Muscle layer of duodenum (tissue), 2 donors: Measurements from ENCODE around the gene BST2.

Experiments used
- H3K27ac ChIP-seq: one replicate; pipeline ENCODE4 v1.7.0; 2013; ENCODE audit warnings: mild to moderate bottlenecking, low read length
- H3K27me3 ChIP-seq: one replicate; pipeline ENCODE4 v1.7.0; 2013; ENCODE audit warnings: low read depth, mild to moderate bottlenecking, control low read depth, low read length
- H3K36me3 ChIP-seq, 2 donors: one replicate each; pipeline ENCODE4 v1.7.0; 2013; ENCODE audit warnings: low read length in 2 of 2, control low read depth in 1 of 2, mild to moderate bottlenecking in 1 of 2; ENCODE audit not compliant: insufficient read depth in 2 of 2, control insufficient read depth in 1 of 2
- H3K4me1 ChIP-seq, 2 donors: one replicate each; pipeline ENCODE4 v1.7.0; 2013; ENCODE audit warnings: low read length in 2 of 2, mild to moderate bottlenecking in 2 of 2, control low read depth in 1 of 2, moderate library complexity in 1 of 2; ENCODE audit not compliant: insufficient read depth in 2 of 2, control insufficient read depth in 1 of 2
- H3K4me3 ChIP-seq, 2 donors: one replicate each; pipeline ENCODE4 v1.7.0; 2013; ENCODE audit warnings: low read length in 2 of 2, low read depth in 1 of 2, mild to moderate bottlenecking in 1 of 2
- H3K9me3 ChIP-seq, 2 donors: one replicate each; pipeline ENCODE4 v1.7.0; 2013; ENCODE audit warnings: low read length in 2 of 2, control low read depth in 1 of 2, mild to moderate bottlenecking in 1 of 2; ENCODE audit not compliant: control insufficient read depth in 1 of 2
- donor health status: healthy.

BST2 gene

DNA sequence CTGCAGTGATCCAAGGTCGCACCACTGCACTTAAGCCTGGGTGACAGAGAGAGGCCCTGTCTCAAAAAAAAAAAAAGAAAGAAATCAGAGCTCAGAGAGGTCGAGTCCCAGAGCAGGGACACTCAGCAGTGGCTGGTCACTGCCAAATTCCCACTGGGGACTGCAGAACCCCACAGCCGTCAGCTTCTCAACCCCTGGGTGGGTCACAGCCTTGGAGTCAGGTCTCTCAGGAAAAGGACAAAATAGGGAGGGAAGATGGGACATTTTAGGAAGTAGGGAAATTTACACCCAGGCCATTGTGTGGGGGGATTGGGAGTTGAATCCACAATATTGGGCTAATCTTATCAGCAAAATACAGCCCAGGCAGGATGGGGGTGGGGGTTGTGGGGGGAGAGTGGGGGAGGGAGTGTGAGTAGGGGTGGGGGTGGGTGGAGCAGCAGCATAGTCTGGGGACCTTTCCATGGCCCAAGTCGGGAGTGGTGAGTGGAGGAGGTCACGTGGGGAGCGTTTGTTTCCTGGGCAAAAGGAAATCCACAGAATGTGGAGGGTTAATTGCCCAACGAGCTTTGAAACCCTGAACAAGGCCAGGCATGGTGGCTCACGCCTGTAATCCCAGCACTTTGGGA lies 6.4 kb downstream of the BST2 start:
- Histone ChIP-seq H3K27ac (no peak overlapping the region), H3K36me3 (no peaks in the 10 kb centered on the region), H3K4me3 (no peak overlapping the region), H3K9me3 (no peaks in the 10 kb centered on the region), H3K4me1 (peaks cover 0 to 1% of the 10 kb centered on the region in 2 donors), H3K27me3 (no peaks in the 10 kb centered on the region)

DNA sequence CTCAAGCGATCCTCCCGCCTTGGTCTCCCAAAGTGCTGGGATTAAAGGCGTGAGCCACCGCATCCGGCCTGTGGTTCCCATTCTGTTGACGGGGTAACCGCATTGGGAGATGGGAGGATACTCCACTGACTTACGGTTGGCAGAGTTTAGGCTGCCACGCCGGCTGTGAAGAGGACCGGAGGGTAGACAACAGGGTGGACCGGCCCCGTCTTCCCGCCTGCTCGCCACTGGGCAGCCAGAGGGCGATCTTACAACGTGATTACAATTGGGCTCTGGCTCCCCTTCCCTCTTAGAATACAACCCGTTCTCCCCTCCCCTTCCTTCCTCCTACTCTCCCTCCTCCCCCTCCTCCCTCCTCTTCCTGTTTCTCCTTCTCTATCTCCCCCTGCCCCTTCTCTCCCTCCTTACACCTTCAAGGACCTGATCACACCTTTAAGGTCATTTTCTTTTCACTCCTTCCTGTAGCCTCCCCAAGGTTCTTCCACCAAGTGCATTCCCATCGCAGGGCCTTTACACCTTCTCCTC lies 10.5 kb downstream of the BST2 start:
- Histone ChIP-seq H3K4me3 (no peak overlapping the region), H3K27me3 (no peaks in the 10 kb centered on the region), H3K27ac (no peak overlapping the region), H3K4me1 (peaks cover 6 to 19% of the 10 kb centered on the region in 2 donors), H3K9me3 (no peaks in the 10 kb centered on the region), H3K36me3 (no peaks in the 10 kb centered on the region)

DNA sequence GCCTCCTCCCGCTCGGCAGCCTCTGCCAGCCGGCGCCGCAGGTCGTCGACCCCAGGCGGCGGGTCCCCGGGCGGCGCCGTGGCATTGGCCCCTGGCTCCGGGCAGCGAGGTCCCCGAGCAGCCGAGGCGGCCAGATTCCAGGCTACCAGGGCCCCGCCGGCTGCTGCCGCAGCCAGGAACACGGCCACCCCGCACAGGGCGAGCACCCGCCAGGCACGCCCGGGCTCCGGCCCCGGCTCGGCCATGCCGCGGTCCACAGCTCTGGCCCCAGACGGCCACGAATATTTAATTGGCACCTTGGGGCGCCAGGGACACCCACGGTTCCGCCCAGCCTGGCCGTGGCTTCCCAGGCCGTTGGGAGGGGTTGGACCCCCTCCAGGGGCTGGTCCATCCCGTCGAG lies 11.5 kb downstream of the BST2 start, which contains the start of gene CCDC194:
Gene CCDC194 (minus strand): TSS at position 283 of the 400 bp plus-strand sequence. CDS start 38 bp downstream, at position 245.
- Histone ChIP-seq H3K9me3 (no peaks in the 10 kb centered on the region), H3K27me3 (no peaks in the 10 kb centered on the region), H3K27ac (no peak within 1 kb of the TSS), H3K4me1 (peaks cover 6 to 19% of the 10 kb centered on the region in 2 donors), H3K4me3 (no peak within 1 kb of the TSS), H3K36me3 (no peaks in the 10 kb centered on the region)

GRCh38 chr19:17393002-17393401 lies 12.4 kb downstream of the BST2 start:
- H3K27me3 ChIP-seq, result no peaks in the 10 kb centered on the region
- H3K4me3 ChIP-seq, result no peak overlapping the region
- no peaks in the 10 kb centered on the region for H3K36me3 ChIP-seq
- no peaks in the 10 kb centered on the region for H3K9me3 ChIP-seq
- H3K4me1 ChIP-seq, result peaks cover 6 to 19% of the 10 kb centered on the region in 2 donors
- H3K27ac ChIP-seq, result no peak overlapping the region

DNA sequence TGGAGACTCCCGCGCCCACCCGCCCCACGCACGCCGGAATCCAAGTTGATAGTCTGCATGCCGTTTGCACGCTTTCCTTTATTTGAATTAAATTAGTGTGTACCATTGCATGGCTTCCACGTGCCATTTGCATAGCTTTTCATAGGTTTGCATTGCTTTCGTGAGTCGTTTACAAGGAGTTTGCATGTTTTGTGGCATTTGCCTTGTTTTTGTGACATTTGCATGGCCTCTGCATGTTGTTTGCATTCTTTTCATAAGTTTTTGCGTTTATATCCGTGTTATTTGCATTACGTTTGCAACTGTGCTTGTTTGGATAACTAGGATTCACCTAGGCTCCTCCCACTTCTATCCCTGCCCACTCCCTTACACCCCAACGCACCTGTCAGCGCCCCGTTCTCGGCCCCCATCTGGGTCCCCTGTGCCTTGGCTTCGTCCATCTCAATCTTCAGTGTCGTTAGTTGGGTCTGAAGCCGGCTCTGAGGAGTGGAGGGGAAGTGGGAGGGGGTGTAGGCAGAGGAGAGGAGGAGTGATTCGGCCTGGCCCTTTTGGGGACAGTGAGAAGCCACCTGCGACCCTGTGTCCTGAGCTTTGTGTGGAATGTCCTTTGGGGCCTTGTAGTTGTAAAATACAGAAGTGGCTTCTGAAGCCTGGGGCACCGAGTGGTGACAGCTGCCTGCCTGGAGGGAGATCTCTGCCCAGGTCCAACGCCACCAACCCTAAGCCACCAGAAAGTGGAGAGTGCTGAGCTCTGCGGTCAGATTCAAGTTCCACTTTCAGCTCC lies 13.9 kb downstream of the BST2 start:
- H3K4me1 ChIP-seq, result peaks cover 6 to 19% of the 10 kb centered on the region in 2 donors
- no peak overlapping the region for H3K27ac ChIP-seq
- H3K9me3 ChIP-seq, result no peaks in the 10 kb centered on the region
- no peaks in the 10 kb centered on the region for H3K27me3 ChIP-seq
- peak overlapping the region; percentile 37 to 62 for H3K4me3 ChIP-seq
- H3K36me3 ChIP-seq, result no peaks in the 10 kb centered on the region

DNA sequence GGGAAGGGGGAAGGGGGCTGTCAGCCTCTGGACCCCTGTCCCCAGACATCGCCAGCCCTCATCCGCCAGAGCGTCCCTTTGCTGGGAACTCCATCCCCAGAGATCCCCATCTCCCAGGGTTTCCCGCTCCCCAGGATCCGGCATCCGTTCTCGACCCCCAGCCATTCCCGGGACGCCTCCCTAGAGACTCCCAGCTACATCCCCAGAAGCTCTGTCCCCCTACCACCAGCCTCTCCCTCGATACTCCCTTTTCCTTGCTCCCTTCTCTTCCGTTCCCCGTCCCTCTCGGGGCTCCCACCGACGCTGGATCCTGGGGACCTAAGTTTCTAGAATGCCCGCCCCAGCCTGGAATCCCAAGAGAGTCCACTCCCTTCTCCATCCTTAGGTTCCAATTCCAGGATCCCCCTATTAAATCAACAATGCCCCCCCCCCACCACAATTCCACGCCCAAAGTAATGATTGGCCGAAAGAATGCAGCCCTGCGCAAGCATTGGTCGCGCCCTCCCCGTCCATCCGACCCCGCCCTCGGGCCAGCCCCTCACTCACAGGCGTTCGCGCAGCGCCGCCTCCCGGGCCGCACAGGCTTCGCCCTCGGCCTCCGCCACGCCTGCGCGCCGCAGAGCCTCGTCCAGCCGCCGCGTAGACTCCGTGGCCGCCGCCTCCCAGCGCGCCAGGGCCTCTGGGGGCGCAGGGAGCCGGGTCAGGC lies 14.6 kb downstream of the BST2 start:
- H3K9me3 ChIP-seq, result no peaks in the 10 kb centered on the region
- H3K36me3 ChIP-seq, result no peaks in the 10 kb centered on the region
- H3K27ac ChIP-seq, result no peak overlapping the region
- H3K27me3 ChIP-seq, result no peaks in the 10 kb centered on the region
- H3K4me1 ChIP-seq, result peaks cover 6 to 21% of the 10 kb centered on the region in 2 donors
- H3K4me3 ChIP-seq, result peak overlapping the region; percentile 37 to 62

- Histone ChIP-seq H3K36me3 (no peaks in the 10 kb centered on the region), H3K9me3 (no peaks in the 10 kb centered on the region), H3K27ac (no peak overlapping the region), H3K27me3 (no peaks in the 10 kb centered on the region), H3K4me1 (peaks cover 6 to 23% of the 10 kb centered on the region in 2 donors), H3K4me3 (peak overlapping the region; percentile 37 to 62)
These were observed 15.3 kb downstream of the BST2 start for GRCh38 chr19:17389957-17390664.

DNA sequence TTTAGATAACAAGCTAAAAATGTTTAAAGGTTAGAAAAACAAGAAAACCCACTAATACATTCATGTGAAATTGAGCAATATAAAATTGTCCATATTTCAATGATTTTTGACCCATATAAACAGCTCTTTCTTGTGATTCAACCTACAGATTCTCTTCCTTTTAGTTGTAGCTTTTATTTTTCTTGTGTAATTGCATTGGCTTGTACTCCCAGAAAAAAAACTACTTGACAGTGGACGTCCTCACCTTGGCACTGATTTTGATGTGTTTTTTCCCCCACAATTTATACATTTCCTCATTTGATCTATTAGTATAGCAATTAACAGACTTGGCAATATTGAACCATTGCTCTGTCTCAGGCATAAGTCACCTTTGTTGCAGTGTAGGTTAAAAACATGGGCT lies 16.1 kb downstream of the BST2 start:
- no peaks in the 10 kb centered on the region for H3K36me3 ChIP-seq
- H3K27ac ChIP-seq, result no peak overlapping the region

GRCh38 chr19:17385878-17386611 lies 19.4 kb downstream of the BST2 start:
- H3K27me3 ChIP-seq, result no peaks in the 10 kb centered on the region
- H3K4me1 ChIP-seq, result peaks cover 0 to 10% of the 10 kb centered on the region in 2 donors
- H3K36me3 ChIP-seq, result no peaks in the 10 kb centered on the region
- H3K27ac ChIP-seq, result no peak overlapping the region
- H3K4me3 ChIP-seq, result no peak overlapping the region
- H3K9me3 ChIP-seq, result no peaks in the 10 kb centered on the region

More for the DNA sequence above, 16.1 kb downstream of the BST2 start:
- H3K4me3 ChIP-seq, result no peak overlapping the region
- H3K4me1 ChIP-seq, result peaks cover 6 to 23% of the 10 kb centered on the region in 2 donors
- H3K9me3 ChIP-seq, result no peaks in the 10 kb centered on the region
- no peaks in the 10 kb centered on the region for H3K27me3 ChIP-seq

DNA sequence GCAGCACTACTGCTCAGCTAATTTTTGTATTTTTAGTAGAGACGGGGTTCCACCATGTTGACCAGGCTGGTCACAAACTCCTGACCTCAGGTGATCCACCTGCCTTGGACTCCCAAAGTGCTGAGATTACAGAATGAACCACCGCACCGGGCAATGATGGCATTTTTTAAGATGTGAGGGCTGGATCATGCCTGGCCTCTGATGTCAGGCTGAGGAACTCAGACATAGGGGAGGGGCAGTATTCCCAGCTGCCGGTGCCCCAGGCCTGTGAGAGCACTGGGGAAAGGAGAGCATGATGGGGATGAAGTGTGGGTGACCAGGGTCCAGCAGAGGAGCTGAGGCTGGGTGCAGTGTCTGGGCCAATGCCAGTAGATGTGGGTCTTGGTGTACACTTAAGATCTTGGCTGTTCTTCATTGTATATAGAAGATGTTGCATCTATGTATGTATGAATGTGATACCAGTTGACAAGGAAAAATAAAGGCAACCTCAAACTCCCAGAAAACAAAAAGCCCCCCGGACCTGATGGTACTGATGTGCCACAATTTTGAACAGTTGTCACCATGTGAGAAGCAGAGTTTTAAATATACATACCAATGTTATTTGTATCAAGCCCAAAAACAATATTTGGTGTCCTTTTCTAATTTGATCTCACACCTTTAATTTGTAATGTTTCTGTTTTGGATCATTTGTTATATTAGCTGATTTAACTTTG lies 24.8 kb downstream of the BST2 start:
- Histone ChIP-seq H3K4me3 (no peak overlapping the region), H3K27ac (no peak overlapping the region), H3K27me3 (no peaks in the 10 kb centered on the region), H3K36me3 (no peaks in the 10 kb centered on the region), H3K9me3 (no peaks in the 10 kb centered on the region), H3K4me1 (peaks cover 0 to 5% of the 10 kb centered on the region in 2 donors)
